ENCODE measurements around the gene HK1.
"Not testable (repeated sequence)": the region's sequence is repeated elsewhere in the genome, so short reads cannot be mapped to it uniquely, and the experiment has no call there.

DNA sequence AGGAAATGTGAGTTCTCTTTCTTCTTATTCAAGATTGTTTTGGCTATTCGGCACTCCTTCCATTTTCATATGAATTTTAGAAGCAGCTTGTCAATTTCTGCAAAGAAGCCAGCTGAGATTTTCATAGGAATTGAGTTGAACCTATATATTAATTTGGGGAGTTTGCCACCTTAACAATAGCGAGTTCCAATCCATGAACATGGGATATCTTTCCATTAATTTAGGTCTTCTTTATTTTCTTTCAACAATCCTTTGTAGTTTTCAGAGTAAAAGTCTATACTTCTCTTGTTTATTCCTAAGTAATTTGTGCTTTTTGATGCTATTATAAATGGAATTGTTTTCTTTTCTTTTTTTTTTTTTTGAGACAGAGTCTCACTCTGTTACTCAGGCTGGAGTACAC, 26.9 kb upstream of the HK1 start:
- TF ChIP-seq, protein P1, sequence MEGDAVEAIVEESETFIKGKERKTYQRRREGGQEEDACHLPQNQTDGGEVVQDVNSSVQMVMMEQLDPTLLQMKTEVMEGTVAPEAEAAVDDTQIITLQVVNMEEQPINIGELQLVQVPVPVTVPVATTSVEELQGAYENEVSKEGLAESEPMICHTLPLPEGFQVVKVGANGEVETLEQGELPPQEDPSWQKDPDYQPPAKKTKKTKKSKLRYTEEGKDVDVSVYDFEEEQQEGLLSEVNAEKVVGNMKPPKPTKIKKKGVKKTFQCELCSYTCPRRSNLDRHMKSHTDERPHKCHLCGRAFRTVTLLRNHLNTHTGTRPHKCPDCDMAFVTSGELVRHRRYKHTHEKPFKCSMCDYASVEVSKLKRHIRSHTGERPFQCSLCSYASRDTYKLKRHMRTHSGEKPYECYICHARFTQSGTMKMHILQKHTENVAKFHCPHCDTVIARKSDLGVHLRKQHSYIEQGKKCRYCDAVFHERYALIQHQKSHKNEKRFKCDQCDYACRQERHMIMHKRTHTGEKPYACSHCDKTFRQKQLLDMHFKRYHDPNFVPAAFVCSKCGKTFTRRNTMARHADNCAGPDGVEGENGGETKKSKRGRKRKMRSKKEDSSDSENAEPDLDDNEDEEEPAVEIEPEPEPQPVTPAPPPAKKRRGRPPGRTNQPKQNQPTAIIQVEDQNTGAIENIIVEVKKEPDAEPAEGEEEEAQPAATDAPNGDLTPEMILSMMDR (IDR thresholded peaks at IDR 0.05), result not testable (repeated sequence)
- not testable (repeated sequence) for TF ChIP-seq POLR2A (IDR thresholded peaks at IDR 0.05)

Measured in uterus (tissue), 2 donors.